ENCODE data around the gene DHRS3.

The DHRS3 gene

GRCh38 chr1:12619792-12620487 lies 1.9 kb upstream of the DHRS3 start:
- Histone ChIP-seq H3K36me3 (ENCODE audit: control insufficient read depth in 1 of 2, insufficient read depth in 2 of 2, low read depth in 1 of 2, low read length in 2 of 2) (no peaks in the 10 kb centered on the region), H3K14ac (ENCODE audit: low read length in 2 of 2) (no peak overlapping the region), H3K27ac (ENCODE audit: low read length, poor library complexity, severe bottlenecking) (no peak overlapping the region), H3K27me3 (ENCODE audit: control insufficient read depth in 1 of 2, insufficient read depth in 1 of 2, low read length in 2 of 2) (peaks cover 0 to 15% of the 10 kb centered on the region in 2 experiments), H2BK15ac (ENCODE audit: low read depth, poor library complexity, severe bottlenecking) (no peak overlapping the region), H3K9me3 (ENCODE audit: control insufficient read depth, low read length) (no peaks in the 10 kb centered on the region), H2AK5ac (ENCODE audit: low read length, severe bottlenecking) (peak overlapping the region; percentile 64), H4K8ac (ENCODE audit: low read length) (no peak overlapping the region), H3K4ac (ENCODE audit: low read depth in 1 of 2, low read length in 2 of 2) (no peak overlapping the region), H3K4me3 (ENCODE audit: insufficient read depth in 1 of 2, low read depth in 1 of 2, low read length in 2 of 2) (peak overlapping the region in 1 of 2 experiments; percentile 83), H2BK12ac (ENCODE audit: low read length in 2 of 2) (no peak overlapping the region), H3K4me1 (ENCODE audit: control insufficient read depth, insufficient read depth, low read depth, low read length) (peaks cover 32% of the 10 kb centered on the region), H2AFZ (ENCODE audit: low read depth, low read length) (no peak overlapping the region), H3K9ac (ENCODE audit: low read length) (peak overlapping the region; percentile 91), H2BK120ac (ENCODE audit: low read depth, low read length) (no peak overlapping the region), H3K18ac (ENCODE audit: low read depth in 1 of 2, low read length in 2 of 2) (no peak overlapping the region), H4K91ac (ENCODE audit: low read length) (no peak overlapping the region), H3K4me2 (ENCODE audit: low read length, poor library complexity, severe bottlenecking) (peak overlapping the region; percentile 42), H3K23ac (ENCODE audit: low read length in 2 of 2) (no peak overlapping the region), H3K79me1 (replicated peaks; ENCODE audit: low read length, poor library complexity, severe bottlenecking) (no peaks in the 10 kb centered on the region), H2BK5ac (ENCODE audit: low read depth, low read length, poor library complexity, severe bottlenecking) (no peak overlapping the region)
- WGBS = 17% methylated on average over 23 of the region's 23 CpGs
- peak; percentile 84 for DNase-seq

GRCh38 chr1:12618965-12619791 lies 1.2 kb upstream of the DHRS3 start:
- peak; percentile 77 for DNase-seq
- H3K9me3 ChIP-seq (ENCODE audit: control insufficient read depth, low read length) = no peaks in the 10 kb centered on the region
- H3K4ac ChIP-seq (ENCODE audit: low read depth in 1 of 2, low read length in 2 of 2) = no peak overlapping the region
- 4% methylated on average over 27 of the region's 30 CpGs for WGBS
- H3K23ac ChIP-seq (ENCODE audit: low read length in 2 of 2) = no peak overlapping the region
- peak overlapping the region; percentile 45 to 83 for H3K4me3 ChIP-seq (ENCODE audit: insufficient read depth in 1 of 2, low read depth in 1 of 2, low read length in 2 of 2)
- H2BK12ac ChIP-seq (ENCODE audit: low read length in 2 of 2) = peak overlapping the region in 1 of 2 experiments; percentile 3
- H4K8ac ChIP-seq (ENCODE audit: low read length) = no peak overlapping the region
- peak overlapping the region; percentile 93 for H3K4me2 ChIP-seq (ENCODE audit: low read length, poor library complexity, severe bottlenecking)
- H2BK15ac ChIP-seq (ENCODE audit: low read depth, poor library complexity, severe bottlenecking) = no peak overlapping the region
- H3K9ac ChIP-seq (ENCODE audit: low read length) = peak overlapping the region; percentile 91
- no peaks in the 10 kb centered on the region for H3K36me3 ChIP-seq (ENCODE audit: control insufficient read depth in 1 of 2, insufficient read depth in 2 of 2, low read depth in 1 of 2, low read length in 2 of 2)
- H3K4me1 ChIP-seq (ENCODE audit: control insufficient read depth, insufficient read depth, low read depth, low read length) = peaks cover 35% of the 10 kb centered on the region
- H3K14ac ChIP-seq (ENCODE audit: low read length in 2 of 2) = no peak overlapping the region
- H2AK5ac ChIP-seq (ENCODE audit: low read length, severe bottlenecking) = no peak overlapping the region
- H2BK120ac ChIP-seq (ENCODE audit: low read depth, low read length) = no peak overlapping the region
- no peak overlapping the region for H2AFZ ChIP-seq (ENCODE audit: low read depth, low read length)
- peak overlapping the region in 1 of 2 experiments; percentile 29 for H3K18ac ChIP-seq (ENCODE audit: low read depth in 1 of 2, low read length in 2 of 2)
- peaks cover 0 to 19% of the 10 kb centered on the region in 2 experiments for H3K27me3 ChIP-seq (ENCODE audit: control insufficient read depth in 1 of 2, insufficient read depth in 1 of 2, low read length in 2 of 2)
- H4K91ac ChIP-seq (ENCODE audit: low read length) = no peak overlapping the region
- H3K79me1 ChIP-seq (replicated peaks; ENCODE audit: low read length, poor library complexity, severe bottlenecking) = no peaks in the 10 kb centered on the region
- H2BK5ac ChIP-seq (ENCODE audit: low read depth, low read length, poor library complexity, severe bottlenecking) = no peak overlapping the region
- peak overlapping the region; percentile 36 for H3K27ac ChIP-seq (ENCODE audit: low read length, poor library complexity, severe bottlenecking)

DNA sequence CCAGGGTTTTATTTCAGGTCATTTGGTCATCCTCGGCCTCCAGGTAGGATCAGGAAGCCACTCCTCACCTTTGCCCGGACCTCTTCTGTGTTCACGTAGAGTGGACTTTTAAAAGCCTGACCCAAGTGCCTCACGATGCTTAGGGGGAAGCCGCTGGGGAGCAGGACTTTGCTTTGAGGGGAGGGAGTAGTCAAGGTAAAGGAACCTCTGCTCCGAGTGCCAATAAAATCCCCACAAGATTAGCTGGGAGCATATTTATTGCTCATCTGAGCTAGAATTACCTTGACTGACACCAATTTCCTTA lies 603 bp upstream of the DHRS3 start:
- H3K4ac ChIP-seq (ENCODE audit: low read depth in 1 of 2, low read length in 2 of 2) = no peak overlapping the region
- no peak overlapping the region for H2BK120ac ChIP-seq (ENCODE audit: low read depth, low read length)
- no peak overlapping the region for H3K18ac ChIP-seq (ENCODE audit: low read depth in 1 of 2, low read length in 2 of 2)
- H3K14ac ChIP-seq (ENCODE audit: low read length in 2 of 2) = no peak overlapping the region
- H3K27ac ChIP-seq (ENCODE audit: low read length, poor library complexity, severe bottlenecking) = peak overlapping the region; percentile 44
- H3K27me3 ChIP-seq (ENCODE audit: control insufficient read depth in 1 of 2, insufficient read depth in 1 of 2, low read length in 2 of 2) = peaks cover 0 to 19% of the 10 kb centered on the region in 2 experiments
- no peak overlapping the region for H2BK15ac ChIP-seq (ENCODE audit: low read depth, poor library complexity, severe bottlenecking)
- H2AFZ ChIP-seq (ENCODE audit: low read depth, low read length) = no peak overlapping the region
- H3K36me3 ChIP-seq (ENCODE audit: control insufficient read depth in 1 of 2, insufficient read depth in 2 of 2, low read depth in 1 of 2, low read length in 2 of 2) = no peaks in the 10 kb centered on the region
- peak overlapping the region; percentile 91 for H3K9ac ChIP-seq (ENCODE audit: low read length)
- no peak overlapping the region for H2BK5ac ChIP-seq (ENCODE audit: low read depth, low read length, poor library complexity, severe bottlenecking)
- H2AK5ac ChIP-seq (ENCODE audit: low read length, severe bottlenecking) = no peak overlapping the region
- peak overlapping the region; percentile 55 for H4K8ac ChIP-seq (ENCODE audit: low read length)
- no peaks in the 10 kb centered on the region for H3K79me1 ChIP-seq (replicated peaks; ENCODE audit: low read length, poor library complexity, severe bottlenecking)
- H3K4me2 ChIP-seq (ENCODE audit: low read length, poor library complexity, severe bottlenecking) = peak overlapping the region; percentile 93
- no peak overlapping the region for H3K23ac ChIP-seq (ENCODE audit: low read length in 2 of 2)
- peak overlapping the region; percentile 60 to 83 for H3K4me3 ChIP-seq (ENCODE audit: insufficient read depth in 1 of 2, low read depth in 1 of 2, low read length in 2 of 2)
- H3K9me3 ChIP-seq (ENCODE audit: control insufficient read depth, low read length) = no peaks in the 10 kb centered on the region
- H3K4me1 ChIP-seq (ENCODE audit: control insufficient read depth, insufficient read depth, low read depth, low read length) = peaks cover 35% of the 10 kb centered on the region
- 6% methylated on average over 6 of the region's 6 CpGs for WGBS
- DNase-seq = no peak
- no peak overlapping the region for H4K91ac ChIP-seq (ENCODE audit: low read length)
- H2BK12ac ChIP-seq (ENCODE audit: low read length in 2 of 2) = no peak overlapping the region

DNA sequence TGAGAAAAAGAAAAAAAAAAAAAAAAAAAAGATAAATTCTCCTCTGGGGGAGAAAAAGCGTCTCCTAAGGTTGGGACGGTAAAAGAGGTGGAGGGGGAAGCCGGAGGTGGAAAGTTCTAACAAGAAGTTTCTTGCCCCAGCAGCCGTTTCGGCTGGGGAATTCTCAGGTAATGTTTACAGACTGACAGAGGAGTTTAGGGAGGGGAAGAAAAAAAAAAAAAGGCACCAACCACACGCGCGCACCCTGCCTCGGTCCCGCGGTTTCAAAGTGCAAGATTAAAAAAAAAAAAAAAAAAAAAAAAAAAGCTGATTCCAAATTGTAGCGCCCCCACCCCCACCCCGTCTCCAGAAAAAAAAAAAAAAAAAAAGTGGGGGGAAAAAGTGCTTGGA lies 504 bp downstream of the DHRS3 start:
- Histone ChIP-seq H4K8ac (ENCODE audit: low read length) (no peak overlapping the region), H3K4me3 (ENCODE audit: insufficient read depth in 1 of 2, low read depth in 1 of 2, low read length in 2 of 2) (peak overlapping the region in 1 of 2 experiments; percentile 83), H2AK5ac (ENCODE audit: low read length, severe bottlenecking) (no peak overlapping the region), H2BK5ac (ENCODE audit: low read depth, low read length, poor library complexity, severe bottlenecking) (no peak overlapping the region), H3K4ac (ENCODE audit: low read depth in 1 of 2, low read length in 2 of 2) (no peak overlapping the region), H3K36me3 (ENCODE audit: control insufficient read depth in 1 of 2, insufficient read depth in 2 of 2, low read depth in 1 of 2, low read length in 2 of 2) (peaks cover 0 to 6% of the 10 kb centered on the region in 2 experiments), H3K9ac (ENCODE audit: low read length) (peak overlapping the region; percentile 91), H3K18ac (ENCODE audit: low read depth in 1 of 2, low read length in 2 of 2) (no peak overlapping the region), H3K27ac (ENCODE audit: low read length, poor library complexity, severe bottlenecking) (no peak overlapping the region), H3K4me1 (ENCODE audit: control insufficient read depth, insufficient read depth, low read depth, low read length) (peaks cover 35% of the 10 kb centered on the region), H3K79me1 (replicated peaks; ENCODE audit: low read length, poor library complexity, severe bottlenecking) (no peaks in the 10 kb centered on the region), H2BK120ac (ENCODE audit: low read depth, low read length) (no peak overlapping the region), H2AFZ (ENCODE audit: low read depth, low read length) (no peak overlapping the region), H3K14ac (ENCODE audit: low read length in 2 of 2) (no peak overlapping the region), H2BK12ac (ENCODE audit: low read length in 2 of 2) (no peak overlapping the region), H3K9me3 (ENCODE audit: control insufficient read depth, low read length) (no peaks in the 10 kb centered on the region), H3K23ac (ENCODE audit: low read length in 2 of 2) (no peak overlapping the region), H3K4me2 (ENCODE audit: low read length, poor library complexity, severe bottlenecking) (peak overlapping the region; percentile 93), H2BK15ac (ENCODE audit: low read depth, poor library complexity, severe bottlenecking) (no peak overlapping the region), H4K91ac (ENCODE audit: low read length) (no peak overlapping the region), H3K27me3 (ENCODE audit: control insufficient read depth in 1 of 2, insufficient read depth in 1 of 2, low read length in 2 of 2) (peaks cover 0 to 26% of the 10 kb centered on the region in 2 experiments)
- no peak for DNase-seq
- 2% methylated on average over 5 of the region's 13 CpGs for WGBS
